ENCODE results near the gene DCUN1D5. TPM values are rescaled to one million over a fixed set of nuclear protein-coding genes. Genes with fewer than 3 reads are reported as not detected.
A peak's percentile ranks its signal among the peaks of the same experiment; 100 is the strongest.
"Not testable (repeated sequence)": the region's sequence is repeated elsewhere in the genome, so short reads cannot be mapped to it uniquely, and the experiment has no call there.

The DCUN1D5 gene
- total RNA-seq, 4 donors from 2014 or later = 50.0 to 88.0 (median 63.9) TPM

DNA sequence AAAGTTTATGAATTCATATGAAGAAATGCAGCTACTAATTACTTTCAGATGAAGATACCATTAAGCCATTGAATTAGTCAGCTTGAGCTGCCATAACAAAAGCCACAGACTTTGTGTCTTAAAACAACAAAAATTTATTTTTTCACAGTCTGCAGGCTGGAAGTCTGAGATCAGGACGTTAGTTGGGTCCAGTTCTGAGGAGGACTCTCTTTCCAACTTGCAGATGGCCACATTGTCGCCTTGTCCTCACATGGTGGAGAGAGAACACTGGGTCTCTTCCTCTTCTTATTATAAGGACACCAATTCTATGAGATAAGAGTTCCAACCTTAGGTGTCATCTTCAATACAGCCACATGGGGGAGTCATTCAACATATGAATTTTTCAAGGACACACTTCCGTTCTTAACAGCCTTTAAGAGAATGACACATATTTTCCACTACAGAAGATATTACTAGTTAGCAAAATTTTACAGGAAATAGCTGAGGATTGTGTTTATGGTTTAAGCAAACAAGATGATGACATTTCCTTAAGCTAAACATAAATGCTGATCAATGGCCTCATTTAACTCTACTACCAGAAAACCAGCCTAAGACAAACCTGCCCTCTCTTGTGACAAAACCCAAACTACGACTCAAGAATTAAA is 56.0 kb downstream of the DCUN1D5 start:
- H3K27ac ChIP-seq = no peak overlapping the region
- intact Hi-C loops (cut with DNase I) = no loop called here
- no peaks in the 10 kb centered on the region for H3K36me3 ChIP-seq
- 16 to 30% methylated on average over 4 of the region's 4 CpGs for WGBS, 2 donors
- TF ChIP-seq POLR2A (IDR thresholded peaks at IDR 0.05) = no peak
- TF ChIP-seq, protein P1, sequence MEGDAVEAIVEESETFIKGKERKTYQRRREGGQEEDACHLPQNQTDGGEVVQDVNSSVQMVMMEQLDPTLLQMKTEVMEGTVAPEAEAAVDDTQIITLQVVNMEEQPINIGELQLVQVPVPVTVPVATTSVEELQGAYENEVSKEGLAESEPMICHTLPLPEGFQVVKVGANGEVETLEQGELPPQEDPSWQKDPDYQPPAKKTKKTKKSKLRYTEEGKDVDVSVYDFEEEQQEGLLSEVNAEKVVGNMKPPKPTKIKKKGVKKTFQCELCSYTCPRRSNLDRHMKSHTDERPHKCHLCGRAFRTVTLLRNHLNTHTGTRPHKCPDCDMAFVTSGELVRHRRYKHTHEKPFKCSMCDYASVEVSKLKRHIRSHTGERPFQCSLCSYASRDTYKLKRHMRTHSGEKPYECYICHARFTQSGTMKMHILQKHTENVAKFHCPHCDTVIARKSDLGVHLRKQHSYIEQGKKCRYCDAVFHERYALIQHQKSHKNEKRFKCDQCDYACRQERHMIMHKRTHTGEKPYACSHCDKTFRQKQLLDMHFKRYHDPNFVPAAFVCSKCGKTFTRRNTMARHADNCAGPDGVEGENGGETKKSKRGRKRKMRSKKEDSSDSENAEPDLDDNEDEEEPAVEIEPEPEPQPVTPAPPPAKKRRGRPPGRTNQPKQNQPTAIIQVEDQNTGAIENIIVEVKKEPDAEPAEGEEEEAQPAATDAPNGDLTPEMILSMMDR (IDR thresholded peaks at IDR 0.05) = peak; percentile 44 to 63 (median 54)
- no peak overlapping the region for H3K4me3 ChIP-seq
- no peaks in the 10 kb centered on the region for H3K4me1 ChIP-seq
- no peaks in the 10 kb centered on the region for H3K9me3 ChIP-seq
- no peaks in the 10 kb centered on the region for H3K27me3 ChIP-seq
- DNase-seq = no peak

DNA sequence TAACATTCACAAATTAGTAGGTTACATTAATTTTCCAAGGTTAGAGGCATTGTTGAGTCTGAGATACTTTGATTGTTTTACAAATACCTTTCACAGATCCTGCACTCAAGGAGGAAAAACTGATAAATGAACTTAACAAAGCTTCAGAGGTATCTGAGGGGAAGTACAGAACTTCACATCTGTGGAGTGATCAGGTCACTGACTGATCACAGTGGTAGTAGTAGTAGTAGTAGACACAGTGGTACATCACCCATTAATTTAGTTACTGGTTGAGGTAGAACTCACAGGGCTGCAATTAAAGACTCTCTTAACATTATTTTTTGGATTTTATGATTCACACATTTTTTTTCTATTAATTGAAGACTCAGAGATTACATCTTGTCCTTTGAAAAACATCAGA is 56.7 kb downstream of the DCUN1D5 start:
- H3K4me1 ChIP-seq = no peaks in the 10 kb centered on the region
- no peak overlapping the region for H3K4me3 ChIP-seq
- no peak for DNase-seq
- H3K9me3 ChIP-seq = no peaks in the 10 kb centered on the region
- intact Hi-C loops (cut with DNase I) = no loop called here
- no peak overlapping the region for H3K27ac ChIP-seq
- H3K27me3 ChIP-seq = no peaks in the 10 kb centered on the region
- H3K36me3 ChIP-seq = no peaks in the 10 kb centered on the region
- TF ChIP-seq, protein P1 (IDR thresholded peaks at IDR 0.05) = no peak
- TF ChIP-seq POLR2A (IDR thresholded peaks at IDR 0.05) = no peak

DNA sequence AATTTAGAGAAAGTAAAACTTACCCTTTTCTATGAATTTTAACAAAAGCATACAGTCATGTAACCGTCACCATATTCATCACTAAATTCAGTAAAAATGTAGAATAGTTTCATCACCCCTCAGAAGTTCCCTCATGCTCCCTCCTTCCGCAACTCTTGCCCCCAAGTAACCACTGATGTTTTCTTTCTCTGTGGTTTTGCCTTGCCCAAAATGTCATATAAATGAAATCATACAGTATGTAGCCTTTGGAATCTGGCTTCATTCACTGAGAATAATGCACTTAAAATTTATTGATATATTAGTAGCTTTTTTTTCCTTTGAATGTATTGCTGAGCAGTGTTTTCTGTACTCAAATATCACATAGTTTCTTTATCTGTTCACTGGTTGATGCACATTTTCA is 60.1 kb downstream of the DCUN1D5 start:
- H3K4me3 ChIP-seq = no peak overlapping the region
- no peak for TF ChIP-seq POLR2A (IDR thresholded peaks at IDR 0.05)
- TF ChIP-seq, protein P1 (IDR thresholded peaks at IDR 0.05) = no peak
- no peaks in the 10 kb centered on the region for H3K9me3 ChIP-seq
- no peaks in the 10 kb centered on the region for H3K36me3 ChIP-seq
- no peak overlapping the region for H3K27ac ChIP-seq
- no peaks in the 10 kb centered on the region for H3K4me1 ChIP-seq
- intact Hi-C loops (cut with DNase I) = no loop called here
- 69 to 87% methylated on average over 2 of the region's 2 CpGs for WGBS, 2 donors
- no peak for DNase-seq
- no peaks in the 10 kb centered on the region for H3K27me3 ChIP-seq

DNA sequence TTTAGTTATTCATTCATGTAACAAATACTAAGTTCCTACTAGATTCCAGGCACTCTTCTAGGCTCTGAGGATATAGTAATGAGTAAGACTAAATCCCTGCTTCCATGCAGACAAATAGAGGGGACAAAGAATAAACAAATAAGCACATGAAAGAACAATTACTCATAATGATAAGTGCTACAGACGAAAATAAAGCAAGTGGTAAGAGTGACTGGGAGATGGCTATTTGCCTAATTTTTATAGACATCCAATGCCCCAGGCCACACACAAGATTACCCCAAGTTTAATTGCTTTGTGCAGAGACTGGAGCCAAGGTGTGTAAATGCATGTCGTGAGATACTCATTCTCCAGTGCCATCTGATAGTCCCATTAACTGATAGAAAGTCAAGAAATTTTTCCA is 62.6 kb downstream of the DCUN1D5 start:
- intact Hi-C loops (cut with DNase I) = no loop called here
- Histone ChIP-seq H3K27me3 (no peaks in the 10 kb centered on the region), H3K36me3 (no peaks in the 10 kb centered on the region), H3K4me1 (no peaks in the 10 kb centered on the region), H3K9me3 (no peaks in the 10 kb centered on the region), H3K27ac (no peak overlapping the region), H3K4me3 (no peak overlapping the region)
- WGBS, 2 donors = 28 to 30% methylated on average over 2 of the region's 2 CpGs
- TF ChIP-seq, protein P1 (IDR thresholded peaks at IDR 0.05) = no peak
- TF ChIP-seq POLR2A (IDR thresholded peaks at IDR 0.05) = no peak
- DNase-seq = no peak

DNA sequence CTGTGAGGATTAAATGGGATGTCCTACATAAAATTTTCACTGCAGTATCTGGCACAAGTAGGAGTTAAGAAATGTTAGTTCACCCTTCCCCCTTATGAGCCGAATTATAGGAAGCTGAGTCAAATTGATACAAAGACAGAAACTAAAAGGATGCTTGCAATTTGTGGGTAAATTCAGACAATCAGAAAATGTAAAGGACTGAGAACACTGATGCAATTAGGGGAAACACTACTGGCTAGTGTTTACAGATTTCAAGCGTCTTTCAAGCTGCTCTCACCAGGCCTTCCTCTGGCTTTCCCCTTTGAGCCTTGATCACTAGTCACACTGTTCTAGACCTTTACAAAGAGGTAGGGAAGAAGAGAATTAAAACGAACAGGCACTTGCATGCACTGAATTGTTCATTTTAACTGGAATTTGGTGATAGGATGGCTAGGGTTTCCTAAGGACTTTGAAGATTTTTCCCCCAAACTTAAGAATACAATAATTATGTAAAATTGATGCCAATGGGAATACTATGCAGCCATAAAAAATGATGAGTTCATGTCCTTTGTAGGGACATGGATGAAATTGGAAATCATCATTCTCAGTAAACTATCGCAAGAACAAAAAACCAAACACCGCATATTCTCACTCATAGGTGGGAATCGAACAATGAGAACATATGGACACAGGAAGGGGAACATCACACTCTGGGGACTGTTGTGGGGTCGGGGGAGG is 63.5 kb downstream of the DCUN1D5 start:
- 51 to 82% methylated on average over 5 of the region's 7 CpGs for WGBS, 2 donors
- H3K27me3 ChIP-seq; DNase-seq; H3K9me3 ChIP-seq; H3K4me1 ChIP-seq; H3K36me3 ChIP-seq; intact Hi-C loops (cut with DNase I); H3K27ac ChIP-seq; H3K4me3 ChIP-seq: not testable (repeated sequence)

Data from esophagus squamous epithelium (tissue), 5 donors.